KMS-11 (cell line): ENCODE results near the gene PNCK.

Experiments
- H2AFZ ChIP-seq: fragments of 200-600 bp; sonication (generic); 2 replicates; pipeline ENCODE4 v1.6.1; 2016; ENCODE audit warnings: antibody characterized with exemption, mixed run types, low read depth
- H3K27ac ChIP-seq: fragments of 200-600 bp; sonication (generic); 2 replicates; pipeline ENCODE4 v1.6.1; 2016; ENCODE audit warnings: mild to moderate bottlenecking, mixed run types
- H3K27me3 ChIP-seq: fragments of 200-600 bp; sonication (generic); 2 replicates; pipeline ENCODE4 v1.6.1; 2017; ENCODE audit warnings: mild to moderate bottlenecking, low read depth, mixed run types, moderate library complexity; ENCODE audit not compliant: insufficient read depth
- H3K36me3 ChIP-seq: fragments of 200-600 bp; sonication (generic); 2 replicates; pipeline ENCODE4 v1.6.1; 2017; ENCODE audit warnings: mild to moderate bottlenecking, mixed run types; ENCODE audit not compliant: insufficient read depth
- H3K4me1 ChIP-seq: fragments of 200-600 bp; sonication (generic); 2 replicates; pipeline ENCODE4 v1.6.1; 2016; ENCODE audit warnings: mild to moderate bottlenecking, low read depth, mixed run types; ENCODE audit not compliant: poor library complexity, severe bottlenecking
- H3K4me2 ChIP-seq: fragments of 200-600 bp; sonication (generic); 2 replicates; pipeline ENCODE4 v1.7.0; 2016; ENCODE audit warnings: mild to moderate bottlenecking, mixed run types
- H3K4me3 ChIP-seq: fragments of 200-600 bp; sonication (generic); IDR thresholded peaks from 2 replicates; pipeline ENCODE4 v1.6.1; 2017; ENCODE audit warnings: low read depth, low read length, mixed read lengths; ENCODE audit not compliant: insufficient read depth
- H3K79me2 ChIP-seq: fragments of 200-600 bp; sonication (generic); 2 replicates; pipeline ENCODE4 v1.6.1; 2016; ENCODE audit warnings: low read depth, mixed run types; ENCODE audit not compliant: insufficient read depth
- H3K9ac ChIP-seq: fragments of 200-600 bp; sonication (generic); 2 replicates; pipeline ENCODE4 v1.6.1; 2016; ENCODE audit warnings: mild to moderate bottlenecking, mixed run types
- H4K20me1 ChIP-seq: fragments of 200-600 bp; sonication (generic); 2 replicates; pipeline ENCODE4 v1.6.1; 2016; ENCODE audit warnings: mild to moderate bottlenecking, mixed run types; ENCODE audit not compliant: insufficient read depth
- CTCF ChIP-seq: fragments of 200-600 bp; sonication (generic); conservative IDR thresholded peaks from 2 replicates; pipeline ENCODE4 v1.6.1; 2017; ENCODE audit warnings: low read depth, mild to moderate bottlenecking, antibody characterized with exemption, low read length, moderate library complexity, mixed read lengths

Gene PNCK

GRCh38 chrX:153623310-153624029 lies 50.1 kb downstream of the PNCK start:
- no peaks in the 10 kb centered on the region for H3K79me2 ChIP-seq
- no peak for TF ChIP-seq CTCF
- no peak overlapping the region for H3K9ac ChIP-seq
- H2AFZ ChIP-seq, result no peak overlapping the region
- H3K4me3 ChIP-seq, result no peak overlapping the region
- peaks cover 52% of the 10 kb centered on the region; the same call in 1 of the 2 replicates for H3K27me3 ChIP-seq
- H3K4me2 ChIP-seq, result no peak overlapping the region
- no peaks in the 10 kb centered on the region for H3K36me3 ChIP-seq
- H3K4me1 ChIP-seq, result no peaks in the 10 kb centered on the region
- H4K20me1 ChIP-seq, result no peaks in the 10 kb centered on the region
- H3K27ac ChIP-seq, result no peak overlapping the region

- no peak for TF ChIP-seq CTCF
- H3K79me2 ChIP-seq, result no peaks in the 10 kb centered on the region
- H3K36me3 ChIP-seq, result no peaks in the 10 kb centered on the region
- no peak overlapping the region for H2AFZ ChIP-seq
- no peaks in the 10 kb centered on the region for H3K4me1 ChIP-seq
- H3K9ac ChIP-seq, result no peak overlapping the region
- no peak overlapping the region for H3K27ac ChIP-seq
- H4K20me1 ChIP-seq, result no peaks in the 10 kb centered on the region
- peaks cover 56% of the 10 kb centered on the region for H3K27me3 ChIP-seq
- H3K4me3 ChIP-seq, result no peak overlapping the region
- H3K4me2 ChIP-seq, result no peak overlapping the region
Observed at GRCh38 chrX:153622661-153623309, 50.8 kb downstream of the PNCK start.

- no peak for TF ChIP-seq CTCF
- Histone ChIP-seq H2AFZ (no peak overlapping the region), H4K20me1 (no peaks in the 10 kb centered on the region), H3K4me1 (no peaks in the 10 kb centered on the region), H3K4me3 (no peak overlapping the region), H3K27me3 (peaks cover 58% of the 10 kb centered on the region), H3K4me2 (no peak overlapping the region), H3K36me3 (no peaks in the 10 kb centered on the region), H3K79me2 (no peaks in the 10 kb centered on the region), H3K27ac (no peak overlapping the region), H3K9ac (no peak overlapping the region)
Observed at GRCh38 chrX:153621949-153622598, 51.5 kb downstream of the PNCK start.

GRCh38 chrX:153620576-153620975 lies 53.0 kb downstream of the PNCK start:
- Histone ChIP-seq H3K9ac (no peak overlapping the region), H3K36me3 (no peaks in the 10 kb centered on the region), H4K20me1 (no peaks in the 10 kb centered on the region), H3K4me1 (no peaks in the 10 kb centered on the region), H3K27me3 (peaks cover 48% of the 10 kb centered on the region), H3K27ac (no peak overlapping the region), H3K4me2 (no peak overlapping the region), H2AFZ (no peak overlapping the region), H3K4me3 (no peak overlapping the region), H3K79me2 (no peaks in the 10 kb centered on the region)
- TF ChIP-seq CTCF, result no peak
